ENCODE measurements around the gene SREK1. TPM values are rescaled to one million over a fixed set of nuclear protein-coding genes. Genes with fewer than 3 reads are reported as not detected.

SREK1 gene
- total RNA-seq, 6 donors from 2014 or later: 48.6 to 294 (median 106) TPM

DNA sequence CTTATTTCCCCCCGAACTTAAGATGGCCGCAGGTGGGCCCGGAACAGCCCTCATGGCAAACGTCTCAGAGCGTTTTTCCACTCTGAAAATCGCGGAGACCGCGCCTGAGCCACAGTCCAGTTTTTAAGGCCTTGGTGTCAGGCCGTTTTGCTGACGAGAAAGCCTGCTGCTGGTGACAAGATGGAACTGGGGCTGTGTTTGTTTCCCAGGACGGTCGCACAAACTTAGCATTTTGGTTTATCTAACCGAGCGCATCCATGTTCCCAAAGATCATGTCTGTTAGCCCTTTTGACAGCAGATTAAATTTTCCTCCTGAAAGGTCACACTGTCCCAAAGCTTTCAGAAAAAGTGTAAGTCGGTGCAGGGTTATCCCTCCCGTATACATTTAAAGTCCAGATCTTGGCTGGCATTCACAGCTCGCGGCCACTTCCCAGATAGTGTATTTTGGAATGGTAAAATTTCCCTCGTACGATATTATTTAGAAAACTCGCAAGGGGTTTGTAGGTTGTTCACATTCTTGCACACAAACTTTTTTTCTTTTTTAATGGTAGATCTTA is 812 bp downstream of the SREK1 start:
- ATAC-seq (ENCODE audit: low FRiP score in 2 of 2): peak; percentile 81 to 88
- no peaks in the 10 kb centered on the region for H3K27me3 ChIP-seq
- peak overlapping the region; percentile 96 to 99 (median 98) for H3K27ac ChIP-seq
- WGBS, 2 donors: 0% methylated on average over 22 of the region's 22 CpGs
- no peaks in the 10 kb centered on the region for H3K9me3 ChIP-seq
- TF ChIP-seq EP300 (IDR thresholded peaks at IDR 0.05) (no peak), POLR2AphosphoS5 (IDR thresholded peaks at IDR 0.05) (peak in 1 of 2 donors; percentile 18), POLR2A (IDR thresholded peaks at IDR 0.05) (no peak)
- TF ChIP-seq, protein P1, sequence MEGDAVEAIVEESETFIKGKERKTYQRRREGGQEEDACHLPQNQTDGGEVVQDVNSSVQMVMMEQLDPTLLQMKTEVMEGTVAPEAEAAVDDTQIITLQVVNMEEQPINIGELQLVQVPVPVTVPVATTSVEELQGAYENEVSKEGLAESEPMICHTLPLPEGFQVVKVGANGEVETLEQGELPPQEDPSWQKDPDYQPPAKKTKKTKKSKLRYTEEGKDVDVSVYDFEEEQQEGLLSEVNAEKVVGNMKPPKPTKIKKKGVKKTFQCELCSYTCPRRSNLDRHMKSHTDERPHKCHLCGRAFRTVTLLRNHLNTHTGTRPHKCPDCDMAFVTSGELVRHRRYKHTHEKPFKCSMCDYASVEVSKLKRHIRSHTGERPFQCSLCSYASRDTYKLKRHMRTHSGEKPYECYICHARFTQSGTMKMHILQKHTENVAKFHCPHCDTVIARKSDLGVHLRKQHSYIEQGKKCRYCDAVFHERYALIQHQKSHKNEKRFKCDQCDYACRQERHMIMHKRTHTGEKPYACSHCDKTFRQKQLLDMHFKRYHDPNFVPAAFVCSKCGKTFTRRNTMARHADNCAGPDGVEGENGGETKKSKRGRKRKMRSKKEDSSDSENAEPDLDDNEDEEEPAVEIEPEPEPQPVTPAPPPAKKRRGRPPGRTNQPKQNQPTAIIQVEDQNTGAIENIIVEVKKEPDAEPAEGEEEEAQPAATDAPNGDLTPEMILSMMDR (IDR thresholded peaks at IDR 0.05): peak in 1 of 6 experiments; percentile 4
- H3K36me3 ChIP-seq: no peaks in the 10 kb centered on the region
- no peak for DNase-seq
- H3K4me1 ChIP-seq: peaks cover 25 to 43% (median 28%) of the 10 kb centered on the region in 4 donors
- peak overlapping the region; percentile 46 to 81 (median 68) for H3K4me3 ChIP-seq

DNA sequence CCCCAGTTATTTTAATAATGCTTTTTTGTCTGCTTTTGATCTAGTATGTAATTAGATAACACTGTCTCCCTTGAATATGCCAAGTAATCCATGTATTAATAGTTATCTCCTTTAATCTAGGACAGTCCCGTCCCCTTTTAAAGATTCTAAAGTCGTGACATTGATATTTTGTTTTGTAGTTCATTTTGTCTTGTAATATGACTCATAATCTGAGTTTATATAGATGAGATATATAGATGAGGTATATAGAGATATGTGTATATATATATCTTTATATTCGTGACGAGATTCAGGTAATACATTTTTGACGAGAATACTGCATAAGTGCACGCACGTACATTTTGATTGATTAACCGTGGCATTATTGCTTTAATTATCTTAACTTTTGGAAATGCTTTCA is 1.6 kb downstream of the SREK1 start:
- Histone ChIP-seq H3K36me3 (no peaks in the 10 kb centered on the region), H3K27me3 (no peaks in the 10 kb centered on the region), H3K27ac (peak overlapping the region in 3 of 4 donors; percentile 96 to 99 (median 98)), H3K4me1 (peaks cover 25 to 47% (median 28%) of the 10 kb centered on the region in 4 donors), H3K4me3 (peak overlapping the region in 3 of 4 donors; percentile 64 to 81 (median 73)), H3K9me3 (no peaks in the 10 kb centered on the region)
- TF ChIP-seq, protein P1 (IDR thresholded peaks at IDR 0.05): no peak
- TF ChIP-seq EP300 (IDR thresholded peaks at IDR 0.05) (no peak), POLR2AphosphoS5 (IDR thresholded peaks at IDR 0.05) (no peak), POLR2A (IDR thresholded peaks at IDR 0.05) (no peak)
- no peak for ATAC-seq (ENCODE audit: low FRiP score in 2 of 2)
- DNase-seq: no peak
- WGBS, 2 donors: 34 to 36% methylated on average over 8 of the region's 8 CpGs

DNA sequence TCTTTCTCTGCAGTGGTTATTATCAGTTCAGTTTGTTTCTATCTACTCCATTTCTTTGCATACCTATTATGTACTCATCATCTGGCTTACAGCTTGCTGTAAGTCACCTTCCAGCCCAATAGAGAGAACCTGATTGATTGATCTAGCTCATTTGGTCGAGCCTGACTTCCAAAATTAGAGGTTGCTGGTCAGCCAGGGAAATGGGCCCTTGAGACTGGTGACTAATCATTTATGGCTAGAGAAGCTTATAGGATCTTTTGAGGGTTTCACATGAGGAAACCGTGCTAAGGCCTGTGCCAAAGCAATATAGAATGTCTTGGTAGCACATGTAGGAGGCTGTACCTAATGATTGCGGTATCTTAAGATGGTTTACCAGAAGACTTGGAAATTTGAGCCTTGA is 5.8 kb downstream of the SREK1 start:
- H3K4me1 ChIP-seq: peaks cover 25 to 51% (median 30%) of the 10 kb centered on the region in 4 donors
- no peak for DNase-seq
- no peaks in the 10 kb centered on the region for H3K27me3 ChIP-seq
- H3K9me3 ChIP-seq: no peaks in the 10 kb centered on the region
- H3K27ac ChIP-seq: no peak overlapping the region
- WGBS, 2 donors: 87 to 97% methylated on average over 3 of the region's 3 CpGs
- no peak for ATAC-seq (ENCODE audit: low FRiP score in 2 of 2)
- TF ChIP-seq POLR2A (IDR thresholded peaks at IDR 0.05) (no peak), POLR2AphosphoS5 (IDR thresholded peaks at IDR 0.05) (no peak), EP300 (IDR thresholded peaks at IDR 0.05) (no peak)
- TF ChIP-seq, protein P1 (IDR thresholded peaks at IDR 0.05): no peak
- H3K36me3 ChIP-seq: no peaks in the 10 kb centered on the region
- no peak overlapping the region for H3K4me3 ChIP-seq

DNA sequence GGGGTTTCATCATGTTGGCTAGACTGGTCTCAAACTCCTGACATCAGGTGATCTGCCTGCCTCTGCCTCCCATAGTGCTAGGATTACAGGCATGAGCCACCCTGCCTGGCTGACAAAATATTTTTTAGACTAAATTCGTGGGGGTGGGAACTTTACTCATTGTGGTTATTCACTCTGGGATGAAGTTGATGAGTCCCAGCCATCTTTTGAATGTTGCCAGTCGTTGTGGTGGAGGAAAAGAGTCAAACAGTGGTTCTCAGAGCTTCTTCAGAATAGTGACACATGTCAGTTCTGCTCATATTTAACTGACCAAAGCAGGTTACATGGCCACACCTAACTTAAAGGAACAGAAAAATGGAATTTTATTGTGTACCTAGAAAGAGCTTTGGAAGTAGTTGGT is 6.9 kb downstream of the SREK1 start:
- Histone ChIP-seq H3K27ac (no peak overlapping the region), H3K4me3 (no peak overlapping the region), H3K36me3 (peaks cover 0 to 5% (median 0%) of the 10 kb centered on the region in 4 donors), H3K27me3 (no peaks in the 10 kb centered on the region), H3K9me3 (no peaks in the 10 kb centered on the region), H3K4me1 (peaks cover 20 to 43% (median 26%) of the 10 kb centered on the region in 4 donors)
- ATAC-seq (ENCODE audit: low FRiP score in 2 of 2): no peak
- no peak for DNase-seq
- TF ChIP-seq POLR2A (IDR thresholded peaks at IDR 0.05): no peak
- TF ChIP-seq POLR2AphosphoS5 (IDR thresholded peaks at IDR 0.05): no peak
- TF ChIP-seq, protein P1 (IDR thresholded peaks at IDR 0.05): no peak
- TF ChIP-seq EP300 (IDR thresholded peaks at IDR 0.05): no peak
- 81 to 83% methylated on average over 2 of the region's 2 CpGs for WGBS, 2 donors

DNA sequence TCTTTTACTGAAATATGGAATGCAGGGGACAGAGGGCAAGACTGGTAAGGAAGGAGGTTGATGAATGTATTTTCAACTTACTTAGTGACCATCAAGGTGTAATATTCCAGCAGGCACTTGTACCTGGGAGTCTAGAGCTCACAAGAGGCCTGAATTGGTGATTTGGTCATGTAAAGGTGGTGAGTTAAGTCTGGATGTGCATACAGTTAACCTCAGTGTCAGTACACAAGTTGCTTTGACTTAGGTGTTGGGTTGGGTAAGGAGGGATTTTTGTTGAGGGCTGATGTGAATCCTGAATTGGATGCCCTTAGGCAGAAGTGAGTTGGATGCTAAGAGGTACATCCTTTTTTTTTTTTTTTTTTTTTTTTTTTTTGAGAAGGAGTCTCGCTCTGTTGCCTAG is 7.4 kb downstream of the SREK1 start:
- TF ChIP-seq EP300 (IDR thresholded peaks at IDR 0.05) (no peak), POLR2A (IDR thresholded peaks at IDR 0.05) (no peak)
- H3K9me3 ChIP-seq: no peaks in the 10 kb centered on the region
- no peak overlapping the region for H3K27ac ChIP-seq
- H3K4me3 ChIP-seq: no peak overlapping the region
- no peak for ATAC-seq (ENCODE audit: low FRiP score in 2 of 2)
- WGBS, 2 donors: 63 to 100% methylated on average over 1 of the region's 1 CpG
- H3K36me3 ChIP-seq: peaks cover 0 to 9% (median 0%) of the 10 kb centered on the region in 4 donors
- peaks cover 15 to 38% (median 21%) of the 10 kb centered on the region in 4 donors for H3K4me1 ChIP-seq
- no peaks in the 10 kb centered on the region for H3K27me3 ChIP-seq
- DNase-seq: no peak
